Measurements from ENCODE around the gene ZNF280A.

The ZNF280A gene

DNA sequence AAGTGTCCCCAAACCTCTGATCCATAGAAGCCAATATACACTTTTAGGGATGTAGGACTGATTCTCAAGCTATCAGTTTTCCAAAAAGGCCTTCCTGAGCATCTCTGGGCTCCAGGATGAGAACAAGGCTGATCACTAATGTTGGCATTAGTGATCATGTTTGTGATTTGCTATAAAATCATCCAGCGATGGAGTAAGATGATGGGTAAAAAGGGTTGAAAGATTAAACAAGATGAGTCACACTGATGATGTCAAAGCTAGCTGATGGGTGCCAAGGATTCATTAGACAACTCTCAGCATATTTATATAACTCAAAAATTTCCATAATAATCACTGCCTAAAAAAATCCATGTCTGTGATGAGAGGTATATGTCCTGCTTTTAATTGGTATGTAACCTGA lies 54.3 kb downstream of the ZNF280A start:
- no peak for DNase-seq

DNA sequence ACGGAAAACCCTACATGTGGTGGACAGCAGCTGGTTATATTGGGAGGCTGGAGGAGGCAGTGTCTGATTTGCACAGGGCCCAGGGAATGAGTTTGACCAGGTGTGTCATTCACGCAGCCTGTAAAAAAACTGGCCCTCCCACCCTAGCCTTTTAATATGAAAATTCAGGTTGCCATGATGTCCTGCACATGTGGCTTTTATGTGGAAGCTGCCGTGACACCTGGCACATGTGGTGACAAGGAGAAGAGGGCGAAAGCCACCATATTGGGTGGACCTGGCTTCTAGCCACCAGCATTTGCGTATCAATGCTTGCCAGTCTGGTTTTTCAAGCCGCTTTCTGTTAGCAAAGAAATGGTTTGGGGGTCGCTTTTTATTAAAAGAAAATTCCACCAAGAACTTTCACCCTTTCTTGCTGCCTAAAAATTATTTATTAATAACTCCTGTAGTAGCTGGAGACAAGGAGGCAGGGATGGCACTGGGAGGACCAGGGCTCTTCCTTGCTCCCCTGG lies 54.9 kb downstream of the ZNF280A start:
- no peak for DNase-seq

DNA sequence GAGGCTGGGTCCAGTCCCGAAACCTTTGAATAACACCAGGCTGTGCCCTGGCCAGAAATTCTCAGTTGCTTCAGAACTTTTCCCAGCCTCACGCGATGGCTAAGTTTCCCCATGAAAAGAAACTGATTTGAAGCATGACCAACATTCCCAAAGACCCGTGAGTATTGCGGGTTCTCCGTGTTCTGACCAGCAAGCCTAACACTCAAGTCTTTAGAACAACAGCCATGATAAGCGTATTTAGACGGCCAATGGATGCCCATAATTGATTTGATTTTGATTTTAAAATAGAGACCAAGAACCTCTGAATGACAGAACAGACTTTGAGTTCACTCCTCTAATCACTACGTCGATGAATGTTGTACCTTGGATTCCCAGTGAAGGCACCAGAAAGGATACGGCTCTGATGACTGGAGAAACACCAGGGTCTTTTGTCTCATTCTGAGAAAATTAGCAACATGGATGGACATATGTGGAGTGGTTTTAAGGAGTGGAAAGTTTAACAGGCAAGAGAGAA lies 55.5 kb downstream of the ZNF280A start:
- DNase-seq, result no peak

DNA sequence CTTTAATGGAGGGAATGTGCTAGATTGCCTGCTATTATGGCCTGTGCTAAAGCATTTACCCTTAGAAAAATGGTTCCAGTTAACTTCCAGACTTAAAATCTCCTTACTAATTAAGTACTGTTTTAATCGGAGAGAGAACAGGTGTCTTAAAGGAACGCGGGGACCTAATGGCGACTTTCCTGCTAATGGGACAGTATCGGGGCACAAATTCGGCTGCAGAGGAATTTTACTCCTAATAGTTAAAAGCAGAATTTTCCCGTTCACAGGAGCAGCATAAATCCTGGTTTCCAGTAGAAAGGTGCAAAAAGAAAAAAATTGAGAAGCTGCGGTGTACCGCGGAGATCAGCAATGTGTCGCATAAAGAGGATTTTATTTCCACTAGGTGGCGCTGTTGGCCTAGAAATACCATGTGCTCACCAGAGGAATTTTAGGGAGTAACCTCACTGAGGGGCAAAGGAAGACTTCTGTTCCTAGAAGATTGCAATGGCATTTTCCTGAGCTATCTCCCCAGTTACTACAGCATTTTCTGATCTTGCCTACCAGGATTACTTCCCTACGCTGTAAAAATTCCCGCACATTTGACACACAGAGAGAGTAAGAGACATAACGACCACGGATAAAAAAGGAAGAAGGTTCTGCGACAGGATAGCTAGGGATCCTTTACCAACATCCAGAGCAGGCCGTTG lies 56.1 kb downstream of the ZNF280A start:
- DNase-seq, result peak; percentile 65 to 79

Measured in Kasumi-1 (cell line).